AG04449 (cell line): ENCODE results near the gene FADD.

ENCODE experiments used
- CTCF ChIA-PET: fragments of 350-600 bp; formaldehyde crosslinking; extraction: SDS; loops from one replicate; lab custom pipeline; 2021; ENCODE audit warnings: antibody characterized with exemption; lab: Yijun Ruan, JAX
- POLR2A ChIA-PET: fragments of 400-600, 350-600 bp; formaldehyde crosslinking; extraction: SDS; loops from one replicate; lab custom pipeline; 2020; ENCODE audit warnings: antibody characterized with exemption, inconsistent platforms; lab: Yijun Ruan, JAX
- DNase-seq: peaks from one replicate; pipeline ENCODE4 v3.0.0-alpha.2; 2010; ENCODE audit warnings: low read depth, low spot score
- H3K4me3 ChIP-seq: 2 replicates; pipeline ENCODE4 v1.5.1; 2011; ENCODE audit warnings: low read depth, mild to moderate bottlenecking, control low read depth, low read length
- CTCF ChIP-seq: IDR thresholded peaks from one replicate; pipeline ENCODE4 v1.5.1; 2011; ENCODE audit warnings: mild to moderate bottlenecking, moderate library complexity, low read length, control low read depth, inconsistent platforms; ENCODE audit not compliant: insufficient read depth; ENCODE audit errors: missing control alignments

FADD gene

GRCh38 chr11:70185348-70186055 is 17.6 kb upstream of the FADD start:
- no peak overlapping the region for H3K4me3 ChIP-seq
- POLR2A ChIA-PET: no interaction called here
- no peak for TF ChIP-seq CTCF
- no peak for DNase-seq
- CTCF ChIA-PET: interaction anchor here (1.1 to 2.0 kb wide), 4 partner anchors 10 to 276 kb away, joined by 4 to 10 read pairs (median 5); no protein-coding TSS in a partner anchor

GRCh38 chr11:70186420-70186819 is 16.7 kb upstream of the FADD start:
- DNase-seq: no peak
- H3K4me3 ChIP-seq: no peak overlapping the region
- ChIA-PET POLR2A (no interaction called here), CTCF (interaction anchor here (0.9 to 1.6 kb wide), 3 partner anchors 9 to 277 kb away, joined by 3 to 5 read pairs (median 4); no protein-coding TSS in a partner anchor)
- no peak for TF ChIP-seq CTCF

- TF ChIP-seq CTCF: no peak
- DNase-seq: no peak
- CTCF ChIA-PET: interaction anchor here (0.9 to 1.6 kb wide), 5 partner anchors 9 to 278 kb away, joined by 3 to 5 read pairs (median 4); no protein-coding TSS in a partner anchor
- no peak overlapping the region for H3K4me3 ChIP-seq
- POLR2A ChIA-PET: no interaction called here
Measured at GRCh38 chr11:70186936-70187335, 16.2 kb upstream of the FADD start.

GRCh38 chr11:70187771-70188170 is 15.3 kb upstream of the FADD start:
- no peak overlapping the region for H3K4me3 ChIP-seq
- CTCF ChIA-PET: interaction anchor here (1.0 to 1.4 kb wide), 3 partner anchors 266 to 269 kb away, joined by 3 to 7 read pairs (median 4); no protein-coding TSS in a partner anchor
- TF ChIP-seq CTCF: no peak
- DNase-seq: no peak
- POLR2A ChIA-PET: no interaction called here

- CTCF ChIA-PET: no interaction called here
- POLR2A ChIA-PET: no interaction called here
- no peak for TF ChIP-seq CTCF
- no peak overlapping the region for H3K4me3 ChIP-seq
- no peak for DNase-seq
Measured at GRCh38 chr11:70189622-70190021, 13.5 kb upstream of the FADD start.

- no peak for DNase-seq
- ChIA-PET CTCF (interaction anchor here (0.6 to 2.9 kb wide), 18 partner anchors 8 to 508 kb away, joined by 3 to 26 read pairs (median 5); partner anchors contain the start of gene FADD), POLR2A (no interaction called here)
- no peak overlapping the region for H3K4me3 ChIP-seq
- TF ChIP-seq CTCF: peak; percentile 97
Measured at GRCh38 chr11:70191495-70192140, 11.5 kb upstream of the FADD start.
